H7 (cell line): Measurements from ENCODE around the gene ADGRL4. TPM values are rescaled to one million over a fixed set of nuclear protein-coding genes. Genes with fewer than 3 reads are reported as not detected.

Source experiments
- DNase-seq: peaks from one replicate; pipeline ENCODE4 v3.0.0; 2012
- H3K27me3 ChIP-seq: 2 replicates; pipeline ENCODE4 v1.6.0; 2011; ENCODE audit warnings: mild to moderate bottlenecking, low read length; ENCODE audit not compliant: control insufficient read depth, insufficient read depth
- H3K36me3 ChIP-seq: replicated peaks from 2 replicates; pipeline ENCODE4 v1.5.1; 2011; ENCODE audit warnings: low read length; ENCODE audit not compliant: control insufficient read depth, insufficient read depth
- H3K4me3 ChIP-seq: 2 replicates; pipeline ENCODE4 v1.5.1; 2011; ENCODE audit warnings: low read depth, mild to moderate bottlenecking, control low read depth, low read length, moderate library complexity; ENCODE audit not compliant: insufficient read depth
- total RNA-seq: library from RNA; depleted of rRNA; stranded (reverse); fragments of >200 nt; shearing (Covaris generic); gene quantifications from 2 replicates; pipeline ENCODE4 v1.2.3, GENCODE V29; 2014; rRNA removed

ADGRL4 gene
- 0.07 TPM in 1 of 2 replicates, not detected in the other for total RNA-seq

DNA sequence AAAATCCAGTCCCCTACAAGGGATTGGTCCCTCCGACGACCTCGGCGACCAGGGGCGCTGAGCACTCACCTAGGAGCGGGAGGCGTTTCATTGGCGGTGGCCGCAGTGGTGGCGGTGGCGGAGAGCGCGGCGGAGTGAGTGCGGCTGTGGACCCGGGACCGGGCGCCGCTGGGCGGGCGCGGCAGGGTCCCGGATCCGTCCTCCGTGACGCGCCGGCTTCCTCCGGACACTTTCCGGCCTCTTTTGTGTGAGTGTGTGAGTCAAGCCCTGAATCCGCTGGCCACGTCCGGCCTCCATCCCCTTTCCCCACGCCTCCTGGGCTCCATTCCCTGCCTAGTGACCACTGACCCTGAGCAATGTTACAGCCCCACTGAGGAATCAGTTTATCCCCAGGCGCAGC, at the start of gene ADGRL4:
Gene ADGRL4, minus strand, starts transcription at position 167 of the 400 bp plus-strand sequence. Its CDS starts 76 bp downstream, at position 91.
- peak within 1 kb of the TSS; percentile 67 for H3K4me3 ChIP-seq
- DNase-seq: peak; percentile 73

DNA sequence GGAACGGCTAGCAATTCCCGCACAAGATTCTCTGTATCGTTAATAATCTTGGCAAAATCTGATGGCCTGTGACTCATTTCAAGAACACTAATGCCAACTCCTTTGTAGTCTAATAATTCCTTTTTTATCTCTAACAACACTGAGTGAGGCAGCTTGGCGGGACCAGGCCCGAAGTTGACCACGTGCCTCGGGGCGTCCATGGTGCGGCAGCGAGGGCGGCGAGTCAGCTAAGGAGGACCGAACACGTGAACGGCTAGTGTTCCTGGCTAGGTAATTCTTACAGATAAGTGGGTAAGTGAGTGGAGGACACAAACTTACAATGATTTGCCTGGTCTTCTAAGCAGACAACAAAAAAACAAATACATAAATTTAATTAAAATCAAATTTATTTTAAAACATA, 49.3 kb upstream of the ADGRL4 start:
- H3K27me3 ChIP-seq: no peaks in the 10 kb centered on the region
- no peaks in the 10 kb centered on the region for H3K36me3 ChIP-seq
- no peak for DNase-seq
- H3K4me3 ChIP-seq: no peak overlapping the region

More for the DNA sequence above, at the start of gene ADGRL4:
- H3K36me3 ChIP-seq: no peaks in the 10 kb centered on the region
- peaks cover 11% of the 10 kb centered on the region; the same call in 1 of the 2 replicates for H3K27me3 ChIP-seq

DNA sequence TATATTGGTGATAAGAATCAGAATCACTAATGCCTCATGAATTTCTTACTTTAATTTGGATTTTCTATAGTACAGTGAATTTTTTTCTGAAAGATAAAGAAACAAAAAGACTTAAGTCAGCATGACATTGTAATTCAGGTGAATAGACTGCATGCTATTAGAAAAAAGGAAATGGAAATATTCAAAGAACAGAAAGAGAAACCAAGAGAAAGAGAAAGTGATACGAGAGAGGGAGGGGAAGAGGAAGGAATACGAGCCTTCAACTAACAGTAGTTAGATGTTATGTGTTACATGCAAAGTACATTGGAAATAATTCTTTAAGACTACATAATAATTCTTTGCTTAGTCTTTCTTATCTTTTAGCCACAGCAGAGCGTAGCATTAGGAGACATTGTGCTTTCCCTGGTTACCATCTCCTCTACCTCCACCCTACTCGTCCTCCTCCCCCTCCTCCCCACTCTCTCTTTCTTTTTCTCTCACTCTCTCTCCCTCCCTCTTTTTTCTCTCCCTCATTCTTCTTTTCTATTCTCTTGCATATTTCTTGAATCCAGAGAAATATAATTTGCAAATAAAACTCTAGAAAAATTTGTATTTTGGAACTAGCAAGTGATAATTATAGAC, 46.4 kb upstream of the ADGRL4 start:
- H3K36me3 ChIP-seq: no peaks in the 10 kb centered on the region
- H3K27me3 ChIP-seq: no peaks in the 10 kb centered on the region
- no peak overlapping the region for H3K4me3 ChIP-seq
- DNase-seq: no peak

DNA sequence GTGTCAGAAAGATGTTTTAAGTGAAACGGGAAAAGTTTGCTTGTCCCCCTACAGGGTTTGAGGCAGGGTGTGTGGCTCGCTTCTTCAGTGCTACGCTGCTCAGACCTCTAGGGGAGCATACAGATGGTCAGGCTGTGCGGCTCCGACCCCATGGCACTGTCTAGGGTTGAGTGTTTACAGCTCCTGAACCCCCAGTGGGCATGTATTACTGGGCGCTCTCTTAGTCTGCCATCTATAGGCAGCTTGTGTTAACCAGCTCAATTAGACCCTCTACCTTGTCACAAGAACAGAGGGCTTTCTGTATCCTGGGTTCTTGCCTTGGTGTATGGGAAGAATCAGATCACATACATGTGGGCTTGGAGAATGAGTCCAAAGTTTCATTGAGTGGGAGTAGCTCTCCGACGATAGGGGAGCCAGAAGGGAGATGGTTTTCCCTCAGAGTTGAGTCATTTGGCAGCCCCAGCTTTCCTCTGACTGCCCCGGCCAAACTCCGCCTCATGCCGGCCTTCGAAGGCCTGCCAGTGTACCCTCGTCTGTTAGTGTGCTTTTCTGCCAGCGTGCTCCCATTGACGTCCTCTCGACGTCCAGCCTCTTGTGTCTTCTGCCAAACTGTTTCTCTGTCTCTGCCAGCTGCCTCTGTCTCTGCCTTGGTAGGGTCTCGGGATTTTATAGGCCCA, 38.6 kb upstream of the ADGRL4 start:
- H3K27me3 ChIP-seq: no peaks in the 10 kb centered on the region
- H3K4me3 ChIP-seq: no peak overlapping the region
- H3K36me3 ChIP-seq: no peaks in the 10 kb centered on the region
- DNase-seq: peak; percentile 8

DNA sequence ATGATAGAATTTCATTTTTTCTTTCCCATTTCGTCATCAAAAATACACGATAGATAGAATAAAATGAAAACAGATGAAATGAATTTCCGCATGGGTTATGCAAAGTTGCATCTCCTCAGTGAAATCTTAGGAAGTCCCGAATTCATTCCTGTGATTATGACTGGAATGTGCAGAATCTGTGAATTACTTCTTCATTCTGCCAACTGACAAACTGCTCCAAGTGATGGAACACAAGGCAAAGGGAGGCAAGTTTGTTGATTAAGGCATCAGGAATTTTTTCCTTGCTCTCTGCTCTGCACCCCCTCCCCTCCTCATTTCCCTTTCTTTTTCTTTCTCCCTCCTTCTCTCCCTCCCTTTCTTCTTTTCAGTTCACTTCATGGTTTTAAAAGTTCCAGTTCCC, 37.0 kb upstream of the ADGRL4 start:
- Histone ChIP-seq H3K36me3 (no peaks in the 10 kb centered on the region), H3K27me3 (no peaks in the 10 kb centered on the region), H3K4me3 (no peak overlapping the region)
- peak; percentile 2 for DNase-seq

DNA sequence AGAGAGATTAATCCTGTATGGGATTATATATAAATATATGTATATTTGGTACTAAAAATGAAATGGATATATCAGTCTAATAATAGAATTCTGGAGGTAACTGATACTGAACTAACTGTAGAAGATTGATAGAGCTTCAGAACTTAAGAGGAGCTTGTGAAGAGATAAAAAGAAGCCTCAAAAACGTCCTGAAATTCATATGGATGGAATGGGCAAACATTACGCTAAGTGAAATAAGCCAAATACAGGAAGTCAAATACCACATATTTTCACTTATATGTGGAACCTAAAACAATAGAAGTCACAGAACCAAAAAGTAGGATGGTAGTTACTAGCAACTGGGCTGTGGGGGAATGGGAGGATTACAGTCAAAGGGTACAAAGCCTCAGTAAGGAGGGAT, 36.0 kb upstream of the ADGRL4 start:
- Histone ChIP-seq H3K27me3 (no peaks in the 10 kb centered on the region), H3K4me3 (no peak overlapping the region), H3K36me3 (no peaks in the 10 kb centered on the region)
- no peak for DNase-seq

DNA sequence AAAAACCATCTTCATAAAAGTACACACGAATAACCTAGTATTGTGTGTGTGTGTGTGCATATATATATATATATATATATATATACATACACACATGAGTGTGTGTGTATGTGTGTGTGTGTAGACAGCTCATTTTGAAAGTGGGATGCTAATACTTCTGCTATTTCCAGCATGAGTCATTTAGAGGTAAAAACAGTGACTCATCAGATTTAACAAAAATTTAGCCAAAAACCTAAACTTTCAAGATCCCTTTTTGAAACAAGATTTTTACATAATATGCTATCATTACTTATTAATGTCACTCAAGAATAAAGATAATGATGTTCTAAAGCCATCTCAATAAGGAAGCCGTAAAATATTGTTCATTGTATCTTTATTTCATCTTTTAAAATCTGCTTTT, 35.6 kb upstream of the ADGRL4 start:
- Histone ChIP-seq H3K36me3 (no peaks in the 10 kb centered on the region), H3K4me3 (no peak overlapping the region), H3K27me3 (no peaks in the 10 kb centered on the region)
- no peak for DNase-seq

DNA sequence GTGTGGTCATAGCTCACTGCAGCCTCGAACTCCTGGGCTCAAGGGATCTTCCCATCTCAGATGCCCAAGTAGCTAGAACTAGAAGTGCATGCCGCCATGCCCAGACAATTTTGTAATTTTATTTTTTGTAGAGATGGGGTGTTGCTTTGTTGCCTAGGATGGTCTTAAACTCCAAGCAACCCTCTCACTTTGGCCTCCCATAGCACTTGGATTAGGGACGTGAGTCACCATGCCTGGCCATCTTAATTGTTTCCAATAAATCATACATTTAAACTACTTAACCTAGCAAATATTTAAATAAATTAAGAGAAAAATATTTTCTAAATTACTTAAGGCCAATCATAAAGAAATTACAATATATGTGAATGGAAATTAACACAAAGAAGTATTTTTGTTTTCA, 35.1 kb upstream of the ADGRL4 start:
- Histone ChIP-seq H3K4me3 (no peak overlapping the region), H3K36me3 (no peaks in the 10 kb centered on the region), H3K27me3 (no peaks in the 10 kb centered on the region)
- DNase-seq: no peak

DNA sequence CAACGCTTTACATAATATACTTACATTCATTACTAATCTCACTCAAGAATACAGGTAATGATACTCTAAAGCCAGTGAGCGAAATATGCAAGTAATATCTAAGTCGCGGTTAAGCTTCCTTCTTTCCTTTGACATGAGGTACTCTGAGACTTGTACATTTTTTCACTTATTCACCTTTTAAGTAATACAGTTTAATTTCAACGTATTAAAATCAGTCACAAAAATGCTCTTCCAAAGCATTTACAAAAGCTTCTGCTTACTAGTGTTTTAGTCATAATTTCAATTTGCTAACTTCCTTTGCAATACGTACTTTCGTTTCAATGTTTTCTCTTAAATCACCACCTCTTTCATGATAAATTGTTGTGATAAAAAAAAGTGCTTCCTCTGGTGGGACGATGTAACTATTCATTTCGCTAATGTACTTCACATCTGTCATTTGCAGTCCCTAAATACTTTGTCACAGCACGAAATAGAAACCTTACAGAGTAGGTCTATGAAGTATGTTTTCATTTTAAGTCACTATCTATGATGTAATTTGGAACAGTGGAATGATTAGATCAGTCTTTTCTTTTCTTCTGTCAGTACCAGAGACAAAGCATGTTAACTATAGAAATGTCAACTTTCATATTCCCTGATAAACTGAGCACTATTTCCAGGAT, 34.0 kb upstream of the ADGRL4 start:
- no peaks in the 10 kb centered on the region for H3K36me3 ChIP-seq
- no peak overlapping the region for H3K4me3 ChIP-seq
- no peak for DNase-seq
- no peaks in the 10 kb centered on the region for H3K27me3 ChIP-seq

DNA sequence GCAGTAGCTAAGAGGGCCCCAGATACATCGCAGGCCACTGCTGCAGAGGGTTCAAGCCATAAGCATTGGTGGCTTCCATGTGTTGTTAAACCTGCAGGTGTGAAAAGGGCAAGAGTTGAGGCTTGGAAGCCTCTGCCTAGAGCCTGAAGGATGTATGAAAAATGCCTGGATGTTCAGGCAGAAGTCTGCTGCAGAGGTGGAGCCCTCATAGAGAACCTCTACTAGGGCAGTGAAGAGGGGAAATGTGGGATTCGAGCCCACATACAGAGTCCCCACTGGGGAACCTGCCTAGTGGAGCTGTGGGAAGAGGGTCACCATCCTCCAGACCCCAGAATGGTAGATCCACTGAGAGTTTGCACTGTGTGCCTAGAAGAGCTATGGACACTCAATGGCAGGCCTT, 30.6 kb upstream of the ADGRL4 start:
- no peak overlapping the region for H3K4me3 ChIP-seq
- no peak for DNase-seq
- no peaks in the 10 kb centered on the region for H3K36me3 ChIP-seq
- H3K27me3 ChIP-seq: no peaks in the 10 kb centered on the region

DNA sequence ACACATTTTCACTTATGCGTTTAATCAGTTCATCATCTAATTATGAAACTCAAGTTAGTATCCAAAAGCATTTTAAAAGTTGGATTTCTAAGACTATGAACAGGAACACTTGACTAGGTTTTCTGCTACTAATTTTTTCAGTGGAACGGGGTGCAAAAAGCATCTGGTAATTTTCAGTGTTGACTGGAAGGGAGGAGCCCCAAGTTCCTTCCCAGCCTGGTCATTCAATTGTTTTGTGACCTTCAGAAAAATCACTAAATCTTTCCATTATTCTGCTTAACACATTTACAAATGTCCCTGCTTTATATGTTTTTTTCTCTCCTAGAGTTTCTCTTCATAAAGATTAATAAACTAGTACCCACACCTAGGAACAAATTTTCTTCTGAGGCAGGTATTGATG, 6.0 kb upstream of the ADGRL4 start:
- no peaks in the 10 kb centered on the region for H3K36me3 ChIP-seq
- DNase-seq: no peak
- no peak overlapping the region for H3K4me3 ChIP-seq
- no peaks in the 10 kb centered on the region; the same call in 1 of the 2 replicates for H3K27me3 ChIP-seq

DNA sequence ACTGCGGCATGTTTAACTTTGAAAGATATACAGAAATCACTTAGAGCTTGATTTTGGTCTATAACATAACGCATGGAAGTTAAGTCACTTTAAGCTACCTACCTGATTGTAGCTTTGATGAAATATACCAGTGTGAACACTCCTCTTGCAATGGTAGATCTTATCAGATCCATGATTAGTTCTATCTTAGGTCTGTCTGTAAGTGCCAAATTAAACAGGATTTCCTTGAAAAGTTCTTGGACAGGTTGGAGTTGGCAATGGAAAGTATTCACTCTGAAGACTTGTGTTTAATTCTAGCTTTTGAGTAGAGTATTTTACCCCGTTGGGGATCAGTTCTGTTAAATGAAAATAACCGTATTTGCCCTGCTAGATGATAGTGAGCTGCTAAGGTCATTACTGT, 4.1 kb upstream of the ADGRL4 start:
- no peak for DNase-seq
- H3K36me3 ChIP-seq: no peaks in the 10 kb centered on the region
- H3K27me3 ChIP-seq: peaks cover 11% of the 10 kb centered on the region; the same call in 1 of the 2 replicates
- no peak overlapping the region for H3K4me3 ChIP-seq

DNA sequence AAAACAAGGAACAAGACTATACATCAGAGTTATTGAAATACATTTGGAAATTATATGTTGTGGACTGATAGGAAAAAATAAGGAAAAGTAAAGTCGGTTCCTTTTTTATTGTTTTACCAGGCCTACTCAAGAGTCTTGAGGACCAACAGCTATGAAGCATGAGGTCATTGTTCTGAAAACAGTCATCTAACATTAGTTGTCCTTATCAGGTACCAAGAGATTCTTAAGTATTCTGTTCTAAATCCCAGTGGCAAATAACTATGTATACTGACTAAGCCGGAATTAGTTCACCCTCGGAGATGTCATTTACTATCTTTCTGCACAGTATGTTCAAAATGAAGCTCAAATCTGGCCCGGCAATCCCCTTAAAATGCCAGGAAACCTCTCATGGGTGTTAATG, 585 bp downstream of the ADGRL4 start:
- peaks cover 11% of the 10 kb centered on the region; the same call in 1 of the 2 replicates for H3K27me3 ChIP-seq
- peak overlapping the region; percentile 67 for H3K4me3 ChIP-seq
- no peaks in the 10 kb centered on the region for H3K36me3 ChIP-seq
- DNase-seq: no peak

DNA sequence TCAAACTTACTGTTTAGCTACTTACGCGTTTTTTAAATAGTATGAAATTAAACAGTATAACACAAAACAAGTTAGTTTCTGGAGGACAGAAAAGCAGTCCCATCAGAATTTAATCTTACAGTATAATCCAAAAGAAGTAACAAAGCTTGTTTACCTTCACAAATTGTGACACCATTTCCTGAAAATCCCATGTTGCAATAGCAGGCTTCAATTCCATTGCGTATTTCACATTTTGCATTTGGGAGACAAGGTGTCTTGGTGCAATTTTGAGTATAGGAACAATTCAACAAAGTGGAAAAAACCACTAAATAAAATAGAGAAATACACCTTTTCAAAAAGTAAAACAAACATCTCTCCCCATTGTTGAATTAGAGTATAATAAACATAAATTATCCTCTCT, 1.6 kb downstream of the ADGRL4 start:
- no peak for DNase-seq

DNA sequence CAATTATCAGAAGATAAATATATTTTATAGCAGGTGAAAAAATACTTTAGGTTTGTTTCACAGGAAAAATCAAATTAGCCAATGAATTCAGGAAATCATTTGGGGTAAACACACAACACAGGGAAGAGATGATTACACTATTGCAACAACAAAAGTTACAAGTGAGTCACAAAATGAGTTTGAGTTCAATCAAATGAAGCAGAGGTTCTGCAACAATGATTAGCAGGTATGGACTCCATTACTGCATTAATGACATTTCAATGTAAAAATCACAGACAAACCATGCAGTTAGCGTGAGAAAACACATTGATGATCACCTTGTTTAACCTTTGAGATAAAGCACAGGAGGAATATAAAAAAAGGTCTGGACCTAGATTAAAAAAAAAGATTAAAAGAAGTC, 9.7 kb downstream of the ADGRL4 start:
- Histone ChIP-seq H3K36me3 (no peaks in the 10 kb centered on the region), H3K4me3 (no peak overlapping the region), H3K27me3 (peaks cover 2% of the 10 kb centered on the region; the same call in 1 of the 2 replicates)
- DNase-seq: no peak

More for the DNA sequence above, 1.6 kb downstream of the ADGRL4 start:
- H3K4me3 ChIP-seq: no peak overlapping the region
- H3K27me3 ChIP-seq: peaks cover 11% of the 10 kb centered on the region; the same call in 1 of the 2 replicates
- H3K36me3 ChIP-seq: no peaks in the 10 kb centered on the region
